Activated CD4-positive, alpha-beta T cell treated with anti-CD3 and anti-CD28 coated beads for 24 hours (primary cell): ENCODE data around the gene JMJD8.

Source experiments
- DNase-seq, 2 donors: peaks; one replicate each; pipeline ENCODE4 v3.0.0-alpha.2; 2020; ENCODE audit warnings: low read depth in 2 of 2

The JMJD8 gene

GRCh38 chr16:684071-684794 is at the start of gene JMJD8:
Gene JMJD8, minus strand, starts transcription at chr16:684334. Its CDS starts 15 bp downstream, at chr16:684319.
- peak; percentile 94 to 95 for DNase-seq

- no peak for DNase-seq
Observed at GRCh38 chr16:733382-734207, 49.5 kb upstream of the JMJD8 start.

- DNase-seq = no peak
Observed at GRCh38 chr16:732936-733335, 48.8 kb upstream of the JMJD8 start.

- DNase-seq = no peak
Observed at GRCh38 chr16:732332-732731, 48.2 kb upstream of the JMJD8 start.

GRCh38 chr16:730666-731509 is 46.8 kb upstream of the JMJD8 start:
- no peak for DNase-seq

GRCh38 chr16:729768-730665 is 45.9 kb upstream of the JMJD8 start:
- DNase-seq = no peak

- DNase-seq = no peak
Observed at GRCh38 chr16:728890-729744, 45.0 kb upstream of the JMJD8 start.

- DNase-seq = peak in 1 of 2 donors; percentile 57
Observed at GRCh38 chr16:728131-728889, 44.2 kb upstream of the JMJD8 start.

GRCh38 chr16:727291-727977 is 43.3 kb upstream of the JMJD8 start:
- no peak for DNase-seq

GRCh38 chr16:726438-727290 is 42.5 kb upstream of the JMJD8 start, which contains the start of the genes CCDC78 and HAGHL:
Gene CCDC78, minus strand, starts transcription at chr16:726443. Its CDS starts 76 bp downstream, at chr16:726367.
Gene HAGHL, plus strand, starts transcription at chr16:727106. Its CDS starts 404 bp downstream, at chr16:727510.
- peak in 1 of 2 donors; percentile 50 for DNase-seq

- no peak for DNase-seq
Observed at GRCh38 chr16:726188-726437, 42.0 kb upstream of the JMJD8 start.

- no peak for DNase-seq
Observed at GRCh38 chr16:725463-726187, 41.5 kb upstream of the JMJD8 start.

- DNase-seq = no peak
Observed at GRCh38 chr16:725041-725376, 40.9 kb upstream of the JMJD8 start.

GRCh38 chr16:724188-725040 is 40.3 kb upstream of the JMJD8 start:
- DNase-seq = no peak

- no peak for DNase-seq
Observed at GRCh38 chr16:723695-724094, 39.6 kb upstream of the JMJD8 start.

- DNase-seq = no peak
Observed at GRCh38 chr16:722835-723633, 38.9 kb upstream of the JMJD8 start.
